K562 (cell line): ENCODE data around the gene PHLDB3. TPM values are rescaled to one million over a fixed set of nuclear protein-coding genes. Genes with fewer than 3 reads are reported as not detected.

Experiments used
- ATAC-seq: fragments of 200-7000 bp; cut with Tn5 transposase; 3 replicates; pipeline ENCODE4 v1.9.1; 2020; ENCODE audit warnings: moderate library complexity
- BruUV-seq: library from RNA; stranded (reverse); fragments of 400-500 nt; replicated peaks from 2 replicates; lab custom pipeline; 2021; lab: Mats Ljungman, UMichigan
- CTCF ChIA-PET: fragments of 300-600 bp; formaldehyde crosslinking; extraction: SDS; loops from one replicate; lab custom pipeline; 2021; ENCODE audit warnings: low intra/inter-chr PET ratio; lab: Yijun Ruan, JAX
- POLR2A ChIA-PET: fragments of 300-600, 350-650 bp; sonication (Branson Sonifier 250); formaldehyde crosslinking; extraction: SDS; loops from one replicate; lab custom pipeline; 2021; ENCODE audit warnings: antibody characterized with exemption, inconsistent platforms; lab: Yijun Ruan, JAX
- DNase-seq, 4 experiments: peaks; one replicate each; pipeline versions ENCODE4 v3.0.0 to v3.0.0-alpha.2; 2011 to 2018; ENCODE audit warnings: low spot score in 3 of 4, mixed read lengths in 3 of 4; ENCODE audit errors: extremely low read depth in 1 of 4
- FAIRE-seq: peaks from 2 replicates; lab custom pipeline; 2011; peaks lifted over from hg19 to GRCh38; lab: Jason Lieb, UNC
- H2AFZ ChIP-seq: 2 replicates; pipeline ENCODE4 v1.6.0; 2011; ENCODE audit warnings: low read depth, low read length, control low read depth, inconsistent platforms
- H3K27ac ChIP-seq: fragments of 200-600 bp; 3 replicates; pipeline ENCODE4 v1.8.0; 2011; ENCODE audit warnings: low read depth, mild to moderate bottlenecking, control low read depth, inconsistent platforms, low read length, moderate library complexity, mixed read lengths; ENCODE audit errors: extremely low read depth
- H3K27me3 ChIP-seq, 2 experiments: fragments of 300-600 bp in 1 of 2; 2 replicates in 1 of 2; 3 replicates in 1 of 2; pipeline versions ENCODE4 v1.6.0 to v1.8.0; 2011; ENCODE audit warnings: inconsistent platforms in 2 of 2, low read length in 2 of 2, mild to moderate bottlenecking in 1 of 2, mixed read lengths in 1 of 2, moderate library complexity in 1 of 2; ENCODE audit not compliant: control insufficient read depth in 2 of 2, insufficient read depth in 2 of 2
- H3K36me3 ChIP-seq: fragments of 300-600 bp; 3 replicates; pipeline ENCODE4 v1.8.0; 2011; ENCODE audit warnings: mild to moderate bottlenecking, low read length, inconsistent platforms; ENCODE audit not compliant: control insufficient read depth, insufficient read depth
- H3K4me1 ChIP-seq, 2 experiments: fragments of 200-600 bp in 1 of 2; replicated peaks in 1 of 2; 2 replicates in 1 of 2; 3 replicates in 1 of 2; pipeline versions ENCODE4 v1.5.1 to v1.8.0; 2011; ENCODE audit warnings: inconsistent platforms in 2 of 2, low read length in 2 of 2, mild to moderate bottlenecking in 1 of 2, mixed read lengths in 1 of 2, moderate library complexity in 1 of 2; ENCODE audit not compliant: control insufficient read depth in 2 of 2, insufficient read depth in 2 of 2
- H3K4me2 ChIP-seq: 2 replicates; pipeline ENCODE4 v1.6.1; 2011; ENCODE audit warnings: low read length, control low read depth, inconsistent platforms, mixed read lengths; ENCODE audit not compliant: insufficient read depth
- H3K4me3 ChIP-seq: fragments of 200-600 bp; sonication (generic), shearing (Covaris generic); 2 replicates; pipeline ENCODE4 v1.5.1; 2016; ENCODE audit warnings: control low read depth, inconsistent platforms
- H3K79me2 ChIP-seq: fragments of 200-600 bp; 3 replicates; pipeline ENCODE4 v1.8.0; 2011; ENCODE audit warnings: low read length, inconsistent platforms; ENCODE audit not compliant: control insufficient read depth, insufficient read depth
- H3K9ac ChIP-seq, 2 experiments: 2 replicates each; pipeline versions ENCODE4 v1.6.0 to v1.6.1; 2011; ENCODE audit warnings: low read depth in 2 of 2, low read length in 2 of 2, control low read depth in 1 of 2, inconsistent platforms in 1 of 2, mild to moderate bottlenecking in 1 of 2, mixed read lengths in 1 of 2; ENCODE audit not compliant: insufficient read depth in 1 of 2
- H3K9me1 ChIP-seq: one replicate; pipeline ENCODE4 v1.6.0; 2011; ENCODE audit warnings: inconsistent platforms, mild to moderate bottlenecking, low read length, moderate library complexity; ENCODE audit not compliant: control insufficient read depth, insufficient read depth
- H3K9me3 ChIP-seq: replicated peaks from 2 replicates; pipeline ENCODE4 v1.5.1; 2011; ENCODE audit warnings: low read depth, low read length, inconsistent platforms; ENCODE audit not compliant: control insufficient read depth, insufficient read depth
- H4K20me1 ChIP-seq: replicated peaks from 2 replicates; pipeline ENCODE4 v1.6.1; 2011; ENCODE audit warnings: low read length, inconsistent platforms, mixed read lengths; ENCODE audit not compliant: control insufficient read depth, insufficient read depth
- ASH1L ChIP-seq: fragments of 450-650 bp; IDR thresholded peaks from 2 replicates; pipeline ENCODE4 v1.6.1; 2018; ENCODE audit warnings: borderline replicate concordance, mild to moderate bottlenecking, low read depth; ENCODE audit not compliant: partially characterized antibody
- ATF1 ChIP-seq, 2 experiments: fragments of 450-650 bp in 1 of 2; IDR thresholded peaks; 2 replicates each; pipeline ENCODE4 v1.6.1; 2016; ENCODE audit warnings: missing compliant biosample characterization in 1 of 2, missing genetic modification characterization in 1 of 2
- ATF7 ChIP-seq: fragments of 450-650 bp; IDR thresholded peaks from 2 replicates; pipeline ENCODE4 v1.7.1; 2014; ENCODE audit warnings: mild to moderate bottlenecking, moderate library complexity
- GATA2 ChIP-seq: sonication (generic); formaldehyde crosslinking; IDR thresholded peaks from 2 replicates; pipeline ENCODE4 v1.4.0; 2020; ENCODE audit warnings: mild to moderate bottlenecking, missing genetic modification reagents
- KDM1A ChIP-seq, 2 experiments: fragments of 450-650 bp; IDR thresholded peaks; 2 replicates each; pipeline ENCODE4 v1.6.1; 2016; ENCODE audit warnings: mild to moderate bottlenecking in 2 of 2
- RBM25 ChIP-seq: fragments of 200-400 bp; formaldehyde crosslinking; IDR thresholded peaks from 2 replicates; pipeline ENCODE4 v1.6.1; 2018; ENCODE audit warnings: low read length, low read depth, moderate library complexity; ENCODE audit not compliant: severe bottlenecking
- RFX7 ChIP-seq: fragments of 250-450 bp; sonication (Bioruptor Pico); IDR thresholded peaks from 2 replicates; pipeline ENCODE4 v1.5.1; 2021; ENCODE audit warnings: mild to moderate bottlenecking
- SPI1 ChIP-seq: IDR thresholded peaks from 2 replicates; pipeline ENCODE4 v1.6.1; 2011; ENCODE audit warnings: low read depth, low read length, control low read depth, borderline replicate concordance
- XRCC3 ChIP-seq: fragments of 450-650 bp; IDR thresholded peaks from 2 replicates; pipeline ENCODE4 v1.6.1; 2017; ENCODE audit warnings: mild to moderate bottlenecking, moderate library complexity
- ZNF134 ChIP-seq: fragments of 250-450 bp; sonication (Bioruptor Pico); conservative IDR thresholded peaks from 2 replicates; pipeline ENCODE4 v1.4.0; 2020
- WGBS: fragments of 100-300 bp; shearing (Covaris generic); methylation state at CpG from one replicate; pipeline ENCODE4 v1.1.6; 2016; ENCODE audit warnings: low coverage, mixed read lengths; ENCODE audit not compliant: insufficient coverage; ENCODE audit errors: missing lambda C conversion rate; 5-methylcytosine and 5-hydroxymethylcytosine counted together
- in situ Hi-C: fragments of 300-500 bp; cut with MboI; formaldehyde crosslinking; loops from 4 replicates; pipeline ENCODE4 v1.15.0; 2018; ENCODE audit warnings: inconsistent platforms, mixed read lengths
- intact Hi-C: fragments of 100-400 bp; cut with micrococcal nuclease; formaldehyde crosslinking; loops from 2 replicates; pipeline ENCODE4 v1.14.2; 2022
- polyA plus RNA-seq, 8 experiments: library from polyadenylated mRNA; depleted of rRNA in 4 of 8; stranded (reverse) in 5 of 8; unstranded in 3 of 8; fragments of >200 nt; fragmentation: Nextera tagmentation in 2 of 8; fragmentation: Illumina TruSeq in 1 of 8; extraction: Ambion mirVana in 2 of 8; extraction: Trizol in 1 of 8; gene quantifications; 2 replicates each; pipeline versions ENCODE4 v1.2.1 to v1.2.3, GENCODE V29; 2011 to 2014; ENCODE audit warnings: inconsistent platforms in 1 of 8, missing spikeins in 1 of 8
- total RNA-seq, 7 experiments: library from RNA; depleted of rRNA in 6 of 7; stranded (reverse); fragments of >200 nt in 6 of 7; fragmentation: Illumina TruSeq in 2 of 7; extraction: Trizol in 2 of 7; gene quantifications; 2 replicates each; pipeline versions ENCODE4 v1.2.1 to v1.2.3, GENCODE V29; 2011 to 2021; ENCODE audit warnings: low replicate concordance in 1 of 7
- TF ChIP-seq, protein P1 (sequence below): fragments of 450-650 bp; IDR thresholded peaks from 2 replicates; pipeline ENCODE4 v1.6.1; 2017; ENCODE audit warnings: mild to moderate bottlenecking, moderate library complexity
- TF ChIP-seq, protein P2 (sequence below): IDR thresholded peaks from 3 replicates; pipeline ENCODE4 v1.6.1; 2011; ENCODE audit warnings: borderline replicate concordance, mild to moderate bottlenecking; ENCODE audit not compliant: insufficient read length, insufficient read depth
- TF ChIP-seq, protein P3 (sequence below): fragments of 250-450 bp; sonication (Bioruptor Pico); IDR thresholded peaks from 2 replicates; pipeline ENCODE4 v1.5.0; 2022; ENCODE audit warnings: mild to moderate bottlenecking
- TF ChIP-seq, protein P4 (sequence below): sonication (generic); formaldehyde crosslinking; IDR thresholded peaks from 2 replicates; pipeline ENCODE4 v1.8.0; 2022; ENCODE audit warnings: mild to moderate bottlenecking, missing genetic modification reagents

PHLDB3 gene
- total and polyA plus RNA-seq, 9 of the 15 experiments (the other 6 are each of a cell fraction or from before 2014, with no cell fraction given), result 0.04 to 23.5 (median 3.9) TPM

DNA sequence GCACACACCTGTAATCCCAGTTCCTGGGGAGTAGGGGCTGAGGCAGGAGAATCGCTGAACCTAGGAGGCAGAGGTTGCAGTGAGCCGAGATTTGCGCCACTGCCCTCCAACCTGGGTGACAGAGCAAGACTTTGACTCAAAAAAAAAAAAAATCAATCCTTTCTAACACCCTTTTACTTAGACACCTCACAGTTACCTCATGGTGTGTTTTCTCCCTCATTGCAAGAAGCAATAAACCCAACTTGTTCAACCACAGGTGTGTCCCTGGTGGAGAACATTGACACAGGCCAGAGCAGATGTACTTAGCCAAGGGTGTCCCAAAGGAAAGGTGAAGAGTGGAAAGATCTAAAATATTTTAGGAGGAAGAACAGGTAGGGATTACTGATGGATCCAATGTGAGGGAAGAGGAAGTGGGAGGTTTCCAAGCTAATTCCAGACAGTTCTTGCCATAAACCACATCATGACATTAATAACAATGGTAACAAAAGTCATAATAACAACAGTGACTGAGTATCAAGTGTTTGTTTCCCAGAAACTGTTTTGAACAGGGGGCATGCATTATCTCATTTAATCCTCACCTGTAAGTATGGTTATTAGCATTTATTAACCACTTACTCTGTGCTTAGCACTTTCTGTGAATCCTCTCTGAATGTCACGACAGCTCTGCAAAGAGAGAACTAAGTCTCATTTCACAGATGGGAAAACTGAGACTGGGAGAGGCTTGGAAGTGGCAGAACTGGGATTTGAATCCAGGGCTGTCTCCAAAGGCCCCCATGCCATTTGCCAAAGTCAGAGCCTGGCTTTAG is 36.0 kb downstream of the PHLDB3 start:
- POLR2A ChIA-PET, result interaction anchor here (0.5 kb wide), 1 partner anchor 18 kb away, joined by 3 read pairs; no protein-coding TSS in a partner anchor
- TF ChIP-seq RFX7 (CRISPR knock-in tag) (no peak), ZNF134 (CRISPR knock-in tag) (no peak), ATF7 (no peak), KDM1A (IDR thresholded peaks at IDR 0.05) (no peak), RBM25 (peak; percentile 51), ASH1L (no peak), XRCC3 (no peak), GATA2 (CRISPR knock-in tag) (no peak), ATF1 (CRISPR knock-in tag; IDR thresholded peaks at IDR 0.05) (no peak), ATF1 (tag; IDR thresholded peaks at IDR 0.05) (no peak), SPI1 (peak; percentile 47; the same call in 1 of the 2 replicates)
- TF ChIP-seq, protein P1, sequence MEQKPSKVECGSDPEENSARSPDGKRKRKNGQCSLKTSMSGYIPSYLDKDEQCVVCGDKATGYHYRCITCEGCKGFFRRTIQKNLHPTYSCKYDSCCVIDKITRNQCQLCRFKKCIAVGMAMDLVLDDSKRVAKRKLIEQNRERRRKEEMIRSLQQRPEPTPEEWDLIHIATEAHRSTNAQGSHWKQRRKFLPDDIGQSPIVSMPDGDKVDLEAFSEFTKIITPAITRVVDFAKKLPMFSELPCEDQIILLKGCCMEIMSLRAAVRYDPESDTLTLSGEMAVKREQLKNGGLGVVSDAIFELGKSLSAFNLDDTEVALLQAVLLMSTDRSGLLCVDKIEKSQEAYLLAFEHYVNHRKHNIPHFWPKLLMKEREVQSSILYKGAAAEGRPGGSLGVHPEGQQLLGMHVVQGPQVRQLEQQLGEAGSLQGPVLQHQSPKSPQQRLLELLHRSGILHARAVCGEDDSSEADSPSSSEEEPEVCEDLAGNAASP, result no peak
- TF ChIP-seq, protein P2, sequence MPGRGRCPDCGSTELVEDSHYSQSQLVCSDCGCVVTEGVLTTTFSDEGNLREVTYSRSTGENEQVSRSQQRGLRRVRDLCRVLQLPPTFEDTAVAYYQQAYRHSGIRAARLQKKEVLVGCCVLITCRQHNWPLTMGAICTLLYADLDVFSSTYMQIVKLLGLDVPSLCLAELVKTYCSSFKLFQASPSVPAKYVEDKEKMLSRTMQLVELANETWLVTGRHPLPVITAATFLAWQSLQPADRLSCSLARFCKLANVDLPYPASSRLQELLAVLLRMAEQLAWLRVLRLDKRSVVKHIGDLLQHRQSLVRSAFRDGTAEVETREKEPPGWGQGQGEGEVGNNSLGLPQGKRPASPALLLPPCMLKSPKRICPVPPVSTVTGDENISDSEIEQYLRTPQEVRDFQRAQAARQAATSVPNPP, result no peak
- TF ChIP-seq, protein P3, sequence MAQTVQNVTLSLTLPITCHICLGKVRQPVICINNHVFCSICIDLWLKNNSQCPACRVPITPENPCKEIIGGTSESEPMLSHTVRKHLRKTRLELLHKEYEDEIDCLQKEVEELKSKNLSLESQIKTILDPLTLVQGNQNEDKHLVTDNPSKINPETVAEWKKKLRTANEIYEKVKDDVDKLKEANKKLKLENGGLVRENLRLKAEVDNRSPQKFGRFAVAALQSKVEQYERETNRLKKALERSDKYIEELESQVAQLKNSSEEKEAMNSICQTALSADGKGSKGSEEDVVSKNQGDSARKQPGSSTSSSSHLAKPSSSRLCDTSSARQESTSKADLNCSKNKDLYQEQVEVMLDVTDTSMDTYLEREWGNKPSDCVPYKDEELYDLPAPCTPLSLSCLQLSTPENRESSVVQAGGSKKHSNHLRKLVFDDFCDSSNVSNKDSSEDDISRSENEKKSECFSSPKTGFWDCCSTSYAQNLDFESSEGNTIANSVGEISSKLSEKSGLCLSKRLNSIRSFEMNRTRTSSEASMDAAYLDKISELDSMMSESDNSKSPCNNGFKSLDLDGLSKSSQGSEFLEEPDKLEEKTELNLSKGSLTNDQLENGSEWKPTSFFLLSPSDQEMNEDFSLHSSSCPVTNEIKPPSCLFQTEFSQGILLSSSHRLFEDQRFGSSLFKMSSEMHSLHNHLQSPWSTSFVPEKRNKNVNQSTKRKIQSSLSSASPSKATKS (CRISPR knock-in tag), result no peak
- TF ChIP-seq, protein P4, sequence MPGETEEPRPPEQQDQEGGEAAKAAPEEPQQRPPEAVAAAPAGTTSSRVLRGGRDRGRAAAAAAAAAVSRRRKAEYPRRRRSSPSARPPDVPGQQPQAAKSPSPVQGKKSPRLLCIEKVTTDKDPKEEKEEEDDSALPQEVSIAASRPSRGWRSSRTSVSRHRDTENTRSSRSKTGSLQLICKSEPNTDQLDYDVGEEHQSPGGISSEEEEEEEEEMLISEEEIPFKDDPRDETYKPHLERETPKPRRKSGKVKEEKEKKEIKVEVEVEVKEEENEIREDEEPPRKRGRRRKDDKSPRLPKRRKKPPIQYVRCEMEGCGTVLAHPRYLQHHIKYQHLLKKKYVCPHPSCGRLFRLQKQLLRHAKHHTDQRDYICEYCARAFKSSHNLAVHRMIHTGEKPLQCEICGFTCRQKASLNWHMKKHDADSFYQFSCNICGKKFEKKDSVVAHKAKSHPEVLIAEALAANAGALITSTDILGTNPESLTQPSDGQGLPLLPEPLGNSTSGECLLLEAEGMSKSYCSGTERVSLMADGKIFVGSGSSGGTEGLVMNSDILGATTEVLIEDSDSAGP, result no peak

More for the DNA sequence above, 36.0 kb downstream of the PHLDB3 start:
- ATAC-seq, result no peak
- H3K36me3 ChIP-seq, result no peaks in the 10 kb centered on the region
- no peak overlapping the region for H3K4me3 ChIP-seq
- CTCF ChIA-PET, result no interaction called here
- no peak overlapping the region for H3K27ac ChIP-seq
- no TSS peak for BruUV-seq
- H4K20me1 ChIP-seq, result no peaks in the 10 kb centered on the region
- H3K9me3 ChIP-seq, result no peaks in the 10 kb centered on the region
- no peaks in the 10 kb centered on the region for H3K9me1 ChIP-seq
- no peak for DNase-seq
- H2AFZ ChIP-seq, result no peak overlapping the region
- no peak overlapping the region for H3K9ac ChIP-seq
- H3K27me3 ChIP-seq, result no peaks in the 10 kb centered on the region
- 40% methylated on average over 4 of the region's 4 CpGs for WGBS
- FAIRE-seq, result no peak
- in situ Hi-C loops (no loop called here), intact Hi-C loops (no loop called here)
- no peak overlapping the region for H3K4me2 ChIP-seq
- H3K4me1 ChIP-seq, result peaks cover 15 to 17% of the 10 kb centered on the region in 2 experiments
- no peaks in the 10 kb centered on the region for H3K79me2 ChIP-seq
